HepG2 (cell line): Measurements from ENCODE around the gene RUNX2. TPM values are rescaled to one million over a fixed set of nuclear protein-coding genes. Genes with fewer than 3 reads are reported as not detected.

ENCODE experiments used
- ARNTL ChIP-seq: sonication (generic); formaldehyde crosslinking; IDR thresholded peaks from 2 replicates; pipeline ENCODE4 v1.4.0; 2020; ENCODE audit warnings: mild to moderate bottlenecking, missing genetic modification reagents
- GABPB1 ChIP-seq: IDR thresholded peaks from 2 replicates; pipeline ENCODE4 v1.6.1; 2016; ENCODE audit warnings: mild to moderate bottlenecking, missing genetic modification reagents, moderate library complexity, missing compliant biosample characterization
- GZF1 ChIP-seq: sonication (generic); formaldehyde crosslinking; IDR thresholded peaks from 2 replicates; pipeline ENCODE4 v1.5.1; 2020; ENCODE audit warnings: mild to moderate bottlenecking, missing genetic modification reagents
- HHEX ChIP-seq: IDR thresholded peaks from 2 replicates; pipeline ENCODE4 v1.6.1; 2016; ENCODE audit warnings: control low read depth
- HOXA7 ChIP-seq: sonication (generic); formaldehyde crosslinking; IDR thresholded peaks from 2 replicates; pipeline ENCODE4 v1.8.1; 2022; ENCODE audit warnings: mild to moderate bottlenecking, missing genetic modification reagents, moderate library complexity
- IRX3 ChIP-seq: sonication (generic); formaldehyde crosslinking; IDR thresholded peaks from 2 replicates; pipeline ENCODE4 v1.8.1; 2023; ENCODE audit warnings: mild to moderate bottlenecking, low read depth, missing genetic modification reagents, borderline replicate concordance
- KDM5A ChIP-seq: fragments of 200-600 bp; sonication (generic); IDR thresholded peaks from 2 replicates; pipeline ENCODE4 v1.7.0; 2018; ENCODE audit warnings: antibody characterized with exemption, mild to moderate bottlenecking, low read length, borderline replicate concordance
- RAD21 ChIP-seq: fragments of 450-650 bp; formaldehyde crosslinking; IDR thresholded peaks from 2 replicates; pipeline ENCODE4 v1.5.0; 2020; ENCODE audit warnings: mild to moderate bottlenecking
- RELA ChIP-seq: sonication (generic); formaldehyde crosslinking; IDR thresholded peaks from 2 replicates; pipeline ENCODE4 v1.4.0; 2020; ENCODE audit warnings: missing genetic modification reagents
- RFX3 ChIP-seq: IDR thresholded peaks from 2 replicates; pipeline ENCODE4 v1.6.1; 2016; ENCODE audit warnings: missing biosample characterization, missing genetic modification reagents
- SMYD3 ChIP-seq: sonication (generic); formaldehyde crosslinking; IDR thresholded peaks from 2 replicates; pipeline ENCODE4 v1.8.1; 2023; ENCODE audit warnings: mild to moderate bottlenecking, missing genetic modification reagents
- SUZ12 ChIP-seq: fragments of 150-350 bp; IDR thresholded peaks from 2 replicates; pipeline ENCODE4 v1.6.1; 2014; ENCODE audit warnings: low read depth, low read length
- TBX2 ChIP-seq: sonication (generic); formaldehyde crosslinking; IDR thresholded peaks from 2 replicates; pipeline ENCODE4 v1.5.0; 2020; ENCODE audit warnings: missing genetic modification reagents, mild to moderate bottlenecking, borderline replicate concordance
- ZFP36 ChIP-seq: fragments of 150-350 bp; IDR thresholded peaks from 2 replicates; pipeline ENCODE4 v1.6.1; 2018; ENCODE audit warnings: borderline replicate concordance, low read length, low read depth; ENCODE audit not compliant: partially characterized antibody
- ZMAT3 ChIP-seq: sonication (generic); formaldehyde crosslinking; conservative IDR thresholded peaks from 2 replicates; pipeline ENCODE4 v1.7.0; 2021; ENCODE audit warnings: missing genetic modification reagents
- ZNF343 ChIP-seq: sonication (generic); formaldehyde crosslinking; IDR thresholded peaks from 2 replicates; pipeline ENCODE4 v1.4.0; 2020; ENCODE audit warnings: mild to moderate bottlenecking, missing genetic modification reagents
- ZNF547 ChIP-seq: sonication (generic); formaldehyde crosslinking; IDR thresholded peaks from 2 replicates; pipeline ENCODE4 v1.5.1; 2020; ENCODE audit warnings: mild to moderate bottlenecking, missing genetic modification reagents
- ZNF569 ChIP-seq: sonication (generic); formaldehyde crosslinking; IDR thresholded peaks from 2 replicates; pipeline ENCODE4 v1.5.0; 2020; ENCODE audit warnings: mild to moderate bottlenecking, missing genetic modification reagents, moderate library complexity, borderline replicate concordance
- ZNF570 ChIP-seq: sonication (generic); formaldehyde crosslinking; IDR thresholded peaks from 2 replicates; pipeline ENCODE4 v1.4.0; 2020; ENCODE audit warnings: mild to moderate bottlenecking, missing genetic modification reagents, borderline replicate concordance
- ZNF747 ChIP-seq: sonication (generic); formaldehyde crosslinking; IDR thresholded peaks from 2 replicates; pipeline ENCODE4 v1.8.1; 2023; ENCODE audit warnings: missing genetic modification reagents, mild to moderate bottlenecking, borderline replicate concordance
- ZNF761 ChIP-seq: sonication (generic); formaldehyde crosslinking; conservative IDR thresholded peaks from 2 replicates; pipeline ENCODE4 v1.4.0; 2020; ENCODE audit warnings: mild to moderate bottlenecking, missing genetic modification reagents
- ZNF768 ChIP-seq: sonication (generic); formaldehyde crosslinking; IDR thresholded peaks from 2 replicates; pipeline ENCODE4 v1.4.0; 2020; ENCODE audit warnings: missing genetic modification reagents
- polyA plus RNA-seq, 8 experiments: library from polyadenylated mRNA; depleted of rRNA in 3 of 8; stranded (reverse) in 7 of 8; unstranded in 1 of 8; fragments of >200 nt; fragmentation: Illumina TruSeq in 4 of 8; extraction: Trizol in 4 of 8; gene quantifications; 2 replicates each; pipeline versions ENCODE4 v1.2.1 to v1.2.3, GENCODE V29; 2011 to 2016; ENCODE audit warnings: low read depth in 4 of 8, missing spikeins in 1 of 8, mixed read lengths in 1 of 8; ENCODE audit not compliant: insufficient read depth in 1 of 8
- total RNA-seq, 5 experiments: library from RNA; depleted of rRNA; stranded (reverse); fragments of >200 nt; fragmentation: Illumina TruSeq; extraction: Trizol; gene quantifications; 2 replicates each; pipeline ENCODE4 v1.2.3, GENCODE V29; 2016; ENCODE audit warnings: low read depth in 1 of 5
- TF ChIP-seq, protein P1 (sequence below): sonication (generic); formaldehyde crosslinking; IDR thresholded peaks from 2 replicates; pipeline ENCODE4 v1.4.0; 2020; ENCODE audit warnings: missing genetic modification reagents
- TF ChIP-seq, protein P2 (sequence below): sonication (generic); formaldehyde crosslinking; IDR thresholded peaks from 2 replicates; pipeline ENCODE4 v1.4.0; 2020; ENCODE audit warnings: missing genetic modification reagents; ENCODE audit errors: not compliant biosample characterization
- TF ChIP-seq, protein P3 (sequence below): sonication (generic); formaldehyde crosslinking; IDR thresholded peaks from 2 replicates; pipeline ENCODE4 v1.5.1; 2020; ENCODE audit warnings: missing genetic modification reagents, mild to moderate bottlenecking, borderline replicate concordance

Gene RUNX2
- total and polyA plus RNA-seq, 2 of the 13 experiments (the other 11 are each of a cell fraction or from before 2014, with no cell fraction given): not detected

DNA sequence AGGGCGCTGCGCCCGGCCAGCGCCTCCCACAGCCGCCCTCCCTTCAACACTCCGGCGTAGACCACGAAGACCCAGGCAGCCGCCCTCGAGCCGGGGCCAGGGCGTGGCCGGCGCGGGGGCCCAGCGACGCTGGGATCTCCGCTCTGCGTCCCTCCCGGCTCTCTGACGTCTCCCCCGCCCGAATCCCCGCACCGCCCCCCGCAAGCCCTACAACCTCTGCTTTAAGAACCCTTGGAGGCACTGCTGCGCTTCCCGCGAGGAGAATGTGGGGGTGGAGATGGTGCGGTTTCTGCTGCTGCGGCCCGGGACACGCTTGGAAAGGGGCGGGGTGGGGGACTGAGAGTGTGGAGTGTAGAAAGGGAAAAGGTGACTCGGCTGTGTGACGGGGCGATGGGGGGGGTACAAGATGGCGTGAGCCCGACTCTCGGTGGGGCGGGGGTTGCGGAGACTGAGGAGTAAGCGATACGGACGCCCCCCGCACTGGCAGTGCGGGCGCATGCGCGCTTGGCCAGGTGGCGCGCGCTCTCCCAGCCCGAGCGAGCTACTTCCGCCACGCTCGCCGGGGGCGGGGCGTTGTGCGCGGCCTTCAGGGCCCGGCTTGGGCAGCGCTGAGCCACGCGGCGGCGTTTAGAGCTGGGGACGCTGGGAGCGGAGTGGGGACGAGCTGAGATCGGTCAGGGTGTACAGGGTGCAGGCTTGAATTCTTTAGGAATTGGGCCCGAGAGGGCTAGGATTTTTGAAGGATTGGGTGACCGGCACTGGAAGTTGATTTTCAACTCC is 49.6 kb downstream of the RUNX2 start, which contains the start of gene SUPT3H (continued):
- TF ChIP-seq ZNF761 (peak; percentile 76; the same call in 1 of the 2 replicates), ARNTL (CRISPR knock-in tag) (peak; percentile 63; the same call in 1 of the 2 replicates), ZNF570 (CRISPR knock-in tag) (no peak), IRX3 (CRISPR knock-in tag) (peak; percentile 79; the same call in 1 of the 2 replicates), ZMAT3 (peak; percentile 90), SMYD3 (CRISPR knock-in tag) (peak; percentile 92), HHEX (CRISPR knock-in tag) (no peak), GABPB1 (CRISPR knock-in tag) (peak; percentile 94), TBX2 (CRISPR knock-in tag) (peak; percentile 81), SUZ12 (no peak), ZNF547 (CRISPR knock-in tag) (peak; percentile 68; the same call in 1 of the 2 replicates), GZF1 (CRISPR knock-in tag) (peak; percentile 81), RFX3 (CRISPR knock-in tag) (no peak), ZNF569 (CRISPR knock-in tag) (no peak), RAD21 (CRISPR knock-in tag) (peak; percentile 82), HOXA7 (CRISPR knock-in tag) (no peak), ZFP36 (peak; percentile 43), ZNF768 (CRISPR knock-in tag) (peak; percentile 88; the same call in 1 of the 2 replicates), ZNF343 (0 out of 2 replicates have a peak, but pooled peaks have one; percentile 24), KDM5A (peak; percentile 69; the same call in 1 of the 2 replicates), RELA (CRISPR knock-in tag) (no peak), ZNF747 (CRISPR knock-in tag) (no peak; the same call in 1 of the 2 replicates)
- TF ChIP-seq, protein P1, sequence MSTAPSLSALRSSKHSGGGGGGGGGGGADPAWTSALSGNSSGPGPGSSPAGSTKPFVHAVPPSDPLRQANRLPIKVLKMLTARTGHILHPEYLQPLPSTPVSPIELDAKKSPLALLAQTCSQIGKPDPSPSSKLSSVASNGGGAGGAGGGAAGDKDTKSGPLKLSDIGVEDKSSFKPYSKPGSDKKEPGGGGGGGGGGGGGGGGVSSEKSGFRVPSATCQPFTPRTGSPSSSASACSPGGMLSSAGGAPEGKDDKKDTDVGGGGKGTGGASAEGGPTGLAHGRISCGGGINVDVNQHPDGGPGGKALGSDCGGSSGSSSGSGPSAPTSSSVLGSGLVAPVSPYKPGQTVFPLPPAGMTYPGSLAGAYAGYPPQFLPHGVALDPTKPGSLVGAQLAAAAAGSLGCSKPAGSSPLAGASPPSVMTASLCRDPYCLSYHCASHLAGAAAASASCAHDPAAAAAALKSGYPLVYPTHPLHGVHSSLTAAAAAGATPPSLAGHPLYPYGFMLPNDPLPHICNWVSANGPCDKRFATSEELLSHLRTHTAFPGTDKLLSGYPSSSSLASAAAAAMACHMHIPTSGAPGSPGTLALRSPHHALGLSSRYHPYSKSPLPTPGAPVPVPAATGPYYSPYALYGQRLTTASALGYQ (CRISPR knock-in tag): no peak; the same call in 1 of the 2 replicates
- TF ChIP-seq, protein P2, sequence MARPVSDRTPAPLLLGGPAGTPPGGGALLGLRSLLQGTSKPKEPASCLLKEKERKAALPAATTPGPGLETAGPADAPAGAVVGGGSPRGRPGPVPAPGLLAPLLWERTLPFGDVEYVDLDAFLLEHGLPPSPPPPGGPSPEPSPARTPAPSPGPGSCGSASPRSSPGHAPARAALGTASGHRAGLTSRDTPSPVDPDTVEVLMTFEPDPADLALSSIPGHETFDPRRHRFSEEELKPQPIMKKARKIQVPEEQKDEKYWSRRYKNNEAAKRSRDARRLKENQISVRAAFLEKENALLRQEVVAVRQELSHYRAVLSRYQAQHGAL (CRISPR knock-in tag): peak; percentile 39
- TF ChIP-seq, protein P3, sequence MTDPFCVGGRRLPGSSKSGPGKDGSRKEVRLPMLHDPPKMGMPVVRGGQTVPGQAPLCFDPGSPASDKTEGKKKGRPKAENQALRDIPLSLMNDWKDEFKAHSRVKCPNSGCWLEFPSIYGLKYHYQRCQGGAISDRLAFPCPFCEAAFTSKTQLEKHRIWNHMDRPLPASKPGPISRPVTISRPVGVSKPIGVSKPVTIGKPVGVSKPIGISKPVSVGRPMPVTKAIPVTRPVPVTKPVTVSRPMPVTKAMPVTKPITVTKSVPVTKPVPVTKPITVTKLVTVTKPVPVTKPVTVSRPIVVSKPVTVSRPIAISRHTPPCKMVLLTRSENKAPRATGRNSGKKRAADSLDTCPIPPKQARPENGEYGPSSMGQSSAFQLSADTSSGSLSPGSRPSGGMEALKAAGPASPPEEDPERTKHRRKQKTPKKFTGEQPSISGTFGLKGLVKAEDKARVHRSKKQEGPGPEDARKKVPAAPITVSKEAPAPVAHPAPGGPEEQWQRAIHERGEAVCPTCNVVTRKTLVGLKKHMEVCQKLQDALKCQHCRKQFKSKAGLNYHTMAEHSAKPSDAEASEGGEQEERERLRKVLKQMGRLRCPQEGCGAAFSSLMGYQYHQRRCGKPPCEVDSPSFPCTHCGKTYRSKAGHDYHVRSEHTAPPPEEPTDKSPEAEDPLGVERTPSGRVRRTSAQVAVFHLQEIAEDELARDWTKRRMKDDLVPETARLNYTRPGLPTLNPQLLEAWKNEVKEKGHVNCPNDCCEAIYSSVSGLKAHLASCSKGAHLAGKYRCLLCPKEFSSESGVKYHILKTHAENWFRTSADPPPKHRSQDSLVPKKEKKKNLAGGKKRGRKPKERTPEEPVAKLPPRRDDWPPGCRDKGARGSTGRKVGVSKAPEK (CRISPR knock-in tag): peak; percentile 95
